COR-L47 (cell line): ENCODE results near the gene GNAZ.
A peak's percentile ranks its signal among the peaks of the same experiment; 100 is the strongest.

Source experiments
- DNase-seq: peaks from one replicate; lab custom pipeline; 2025; lab: John Stamatoyannopoulos, UW

The GNAZ gene

GRCh38 chr22:23106906-23107367 lies 36.6 kb downstream of the GNAZ start:
- no peak for DNase-seq

- no peak for DNase-seq
Measured at GRCh38 chr22:23107487-23108248, 37.3 kb downstream of the GNAZ start.

DNA sequence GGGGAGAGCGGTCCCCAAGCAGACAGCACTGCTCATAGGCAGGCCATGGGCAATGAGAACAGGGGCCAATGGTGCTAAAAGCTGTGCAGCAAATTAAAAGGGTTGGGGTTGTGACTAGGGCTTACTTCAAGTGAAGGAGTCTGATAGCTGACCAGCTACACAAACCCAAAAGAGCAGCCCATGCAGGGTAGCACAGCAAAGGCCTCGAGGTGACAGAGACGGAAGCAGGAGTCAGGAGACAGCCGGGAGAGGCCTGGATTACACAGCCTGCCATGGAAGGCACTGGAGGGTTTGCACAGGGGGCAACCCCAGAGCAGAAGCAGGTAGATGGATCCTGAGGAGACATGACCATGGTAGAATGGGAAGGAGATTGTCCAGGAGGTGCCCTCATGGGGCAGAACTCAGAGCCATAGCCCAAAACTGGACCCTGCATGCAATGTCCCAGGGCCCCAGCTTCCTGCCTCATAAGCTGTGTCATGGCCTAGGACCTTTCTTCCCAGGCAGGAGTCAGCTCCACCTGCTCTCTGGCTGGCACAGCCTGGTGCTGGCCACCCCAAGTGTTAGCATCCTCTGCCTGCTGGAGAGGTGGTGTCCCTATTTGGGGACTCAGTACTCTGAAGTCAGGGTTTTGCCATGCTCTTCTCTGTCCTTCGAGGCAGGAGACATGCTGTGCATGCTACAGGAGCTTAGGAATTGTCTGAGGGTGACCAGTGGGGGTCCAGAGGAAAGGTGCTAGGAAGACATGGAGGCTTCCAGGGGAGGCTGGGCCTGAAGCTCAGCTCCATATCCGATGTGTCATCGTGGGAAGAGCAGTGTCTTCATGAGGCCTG lies 38.1 kb downstream of the GNAZ start:
- DNase-seq: no peak

- no peak for DNase-seq
Measured at GRCh38 chr22:23109079-23109347, 38.7 kb downstream of the GNAZ start.

DNA sequence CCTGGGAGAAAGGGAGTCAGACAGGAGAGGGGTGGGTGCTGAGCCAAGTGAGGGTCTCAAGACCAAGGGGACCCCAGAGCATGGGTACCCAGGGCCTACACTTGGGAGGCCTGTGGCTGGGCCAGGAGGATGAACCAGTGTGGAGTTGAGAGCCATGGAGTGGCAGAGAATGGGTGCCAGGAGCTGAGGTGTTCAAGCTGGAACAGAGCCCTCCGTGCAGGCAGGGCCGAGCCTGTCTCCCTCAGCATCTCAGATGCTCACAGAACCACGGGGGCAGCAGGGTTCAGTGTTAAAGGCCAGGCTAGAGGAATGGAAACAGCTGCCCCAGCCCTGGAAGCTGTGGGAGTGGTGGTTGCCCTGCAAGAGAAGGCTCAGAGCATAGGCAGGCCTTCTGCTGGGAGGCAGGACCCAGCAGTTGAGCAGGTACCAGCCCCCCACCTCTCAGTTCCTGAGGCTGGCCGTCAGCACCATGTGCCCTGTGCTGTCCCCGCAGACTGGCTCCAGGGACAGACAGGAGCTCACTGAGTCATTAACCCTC lies 39.2 kb downstream of the GNAZ start:
- no peak for DNase-seq

GRCh38 chr22:23110190-23110921 lies 40.0 kb downstream of the GNAZ start:
- peak; percentile 77 for DNase-seq

DNA sequence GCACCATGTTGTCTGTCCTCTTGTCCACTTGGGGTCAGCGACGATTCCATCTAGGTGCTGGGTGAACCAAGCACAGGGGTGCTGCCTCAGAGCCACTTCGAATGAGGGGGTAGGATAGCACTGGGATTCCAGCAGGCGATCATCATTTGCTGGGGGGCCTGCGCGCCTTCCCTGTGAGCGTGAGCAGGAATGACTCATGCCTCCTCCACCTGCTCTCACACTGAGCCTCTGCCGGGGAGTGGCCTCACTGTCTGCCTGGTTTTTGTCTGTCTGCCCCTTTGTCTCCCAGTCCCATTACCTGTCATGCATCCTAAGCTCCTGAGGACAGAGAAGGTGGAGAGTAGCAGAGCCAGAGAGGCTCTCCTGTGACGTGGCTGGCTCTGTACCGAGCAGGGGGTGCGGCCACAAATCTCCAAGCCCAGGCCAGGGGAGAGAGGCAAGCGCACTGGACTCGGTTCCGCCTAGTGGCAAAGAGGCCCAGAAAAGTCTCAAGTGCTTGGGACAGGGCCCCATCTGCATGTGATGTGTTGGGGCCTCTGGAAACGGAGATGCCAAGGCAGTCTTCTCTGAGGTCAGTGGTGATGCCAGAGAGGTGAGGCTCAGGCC lies 40.7 kb downstream of the GNAZ start:
- peak; percentile 33 for DNase-seq

GRCh38 chr22:23112472-23113012 lies 42.2 kb downstream of the GNAZ start:
- DNase-seq: no peak

DNA sequence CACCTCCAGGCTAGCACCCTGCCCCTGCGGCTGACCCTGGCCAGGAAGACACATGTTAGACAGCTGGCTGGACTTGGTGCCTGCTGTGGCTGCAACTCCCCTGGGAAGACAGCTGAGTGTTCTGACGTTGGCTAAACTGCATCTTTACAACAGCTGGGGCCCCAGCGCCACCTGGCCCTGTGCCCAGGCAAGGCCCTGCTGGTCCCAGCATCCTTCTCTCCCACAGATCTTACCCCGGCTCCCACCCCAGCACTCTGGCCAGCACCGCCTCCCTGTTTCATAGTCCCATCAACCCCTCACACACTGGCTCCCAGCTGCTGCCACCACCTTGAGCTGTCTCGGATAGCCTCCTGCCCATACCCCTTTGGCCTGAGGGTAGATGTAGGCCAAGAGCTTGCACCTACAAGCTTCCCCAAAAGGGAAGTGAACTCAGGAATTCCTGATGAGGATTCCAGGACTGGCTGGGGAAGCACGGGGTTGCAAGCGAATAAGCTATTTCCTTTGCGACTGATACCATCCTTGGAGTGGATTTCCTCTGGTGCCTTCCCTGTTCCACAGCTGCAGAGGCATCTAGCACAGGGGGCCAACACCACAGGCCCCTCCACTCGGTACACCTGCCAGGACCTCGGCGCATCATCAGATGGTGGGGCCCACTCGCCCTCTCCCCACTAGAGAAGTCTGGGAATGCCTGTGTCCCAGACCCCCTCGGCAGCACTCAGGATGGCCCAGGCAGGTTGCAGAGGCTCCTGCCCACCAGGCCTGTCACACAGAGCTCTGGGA lies 42.9 kb downstream of the GNAZ start:
- DNase-seq: peak; percentile 84

- DNase-seq: no peak
Measured at GRCh38 chr22:23113847-23114720, 43.8 kb downstream of the GNAZ start.

GRCh38 chr22:23114721-23115020 lies 44.4 kb downstream of the GNAZ start:
- no peak for DNase-seq

DNA sequence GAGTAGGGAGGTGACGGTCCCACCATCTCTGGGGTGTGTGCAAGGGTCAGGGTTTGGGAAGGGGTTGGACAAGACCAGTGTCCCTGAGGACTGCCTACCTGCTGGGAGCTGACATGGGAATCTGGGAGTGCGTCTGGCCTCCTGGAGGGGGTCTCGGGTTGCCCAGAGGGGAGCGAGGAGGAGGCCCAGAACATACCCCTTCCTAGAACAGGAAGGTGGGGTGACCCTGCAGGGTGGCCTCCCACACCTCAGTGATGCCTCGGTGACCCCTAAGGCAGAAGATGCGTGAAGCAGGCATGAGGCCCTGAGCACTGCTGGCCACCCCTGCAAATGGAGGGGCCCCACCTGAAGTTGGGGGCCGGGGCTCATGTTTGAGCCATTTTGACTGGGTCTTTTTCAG lies 45.0 kb downstream of the GNAZ start:
- DNase-seq: no peak

DNA sequence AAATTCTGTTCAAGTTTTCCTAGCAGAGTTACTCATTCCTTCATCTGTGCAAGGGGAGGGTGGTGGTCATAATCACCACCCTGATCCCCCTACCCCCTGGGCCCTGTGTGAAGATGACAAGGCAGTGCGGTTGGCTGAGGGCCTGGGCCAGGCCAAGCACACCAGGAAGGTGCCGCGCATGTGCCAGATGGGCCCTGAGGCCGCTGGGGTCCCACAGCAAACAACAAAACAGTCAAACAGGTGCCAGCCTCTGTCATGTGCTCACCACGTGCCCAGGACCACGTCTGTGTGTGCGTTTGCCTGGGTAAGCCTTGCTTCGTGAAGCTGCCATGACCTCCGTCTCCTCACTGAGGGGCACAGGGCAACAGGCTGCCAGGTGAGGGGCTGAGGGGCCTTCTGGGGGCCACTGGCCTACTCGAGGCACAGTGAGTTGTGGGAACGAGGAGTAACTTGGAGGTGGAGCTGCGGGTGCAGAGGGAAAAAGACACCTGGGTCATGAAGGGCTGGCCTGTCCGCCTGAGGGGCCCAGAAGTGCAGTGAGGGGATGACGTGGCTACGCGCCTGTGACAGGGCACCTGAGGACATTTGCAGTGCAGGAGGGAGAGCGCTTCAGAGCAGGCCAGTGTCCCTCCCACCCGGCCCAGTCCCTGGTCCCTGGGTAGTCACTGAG lies 45.6 kb downstream of the GNAZ start:
- no peak for DNase-seq

GRCh38 chr22:23116506-23117263 lies 46.4 kb downstream of the GNAZ start:
- no peak for DNase-seq

GRCh38 chr22:23117275-23117674 lies 47.0 kb downstream of the GNAZ start:
- no peak for DNase-seq

DNA sequence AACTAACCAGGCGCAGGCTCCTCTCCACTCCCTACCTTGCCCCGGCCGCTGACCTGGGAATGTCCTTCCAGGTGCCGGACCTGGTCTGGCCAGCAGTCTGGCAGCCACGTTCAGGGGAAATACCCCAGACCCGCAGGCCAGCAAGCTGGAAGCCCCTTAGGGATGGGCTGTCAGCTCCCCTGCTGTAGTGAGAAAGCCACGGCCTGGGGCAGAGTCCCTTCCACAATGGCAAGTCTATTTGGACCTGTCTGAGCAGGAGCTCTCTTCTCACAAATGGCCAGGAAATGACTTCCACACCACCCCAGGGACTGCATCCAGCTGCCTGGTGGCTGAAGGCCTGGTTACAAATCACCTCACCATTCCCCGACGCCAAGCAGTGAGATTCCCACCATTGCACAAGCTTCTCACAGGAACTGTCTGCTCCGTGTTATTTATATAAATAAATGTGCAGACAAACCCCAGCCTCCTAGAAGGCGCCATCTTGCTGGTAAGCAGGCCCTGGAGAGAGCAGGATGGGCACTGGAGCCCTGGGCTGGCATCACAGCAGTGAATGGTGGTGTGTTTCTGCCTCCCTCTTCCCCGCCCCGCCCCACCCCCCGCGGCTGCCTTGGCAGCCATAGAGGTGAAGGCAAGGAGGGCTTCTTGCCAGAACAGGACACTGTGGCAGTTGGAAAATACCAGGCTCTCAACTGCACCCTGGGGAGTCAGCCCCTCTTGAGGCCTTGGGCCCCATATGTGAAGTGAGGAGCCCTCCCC lies 47.8 kb downstream of the GNAZ start:
- DNase-seq: peak; percentile 29

- no peak for DNase-seq
Measured at GRCh38 chr22:23118647-23119493, 48.6 kb downstream of the GNAZ start.
